Psoas muscle (tissue), 8 donors: Measurements from ENCODE around the gene CADM2. TPM values are rescaled to one million over a fixed set of nuclear protein-coding genes. Genes with fewer than 3 reads are reported as not detected.

Experiments
- ATAC-seq, 4 donors: fragments of 200-7000 bp; cut with Tn5 transposase; one replicate each; pipeline ENCODE4 v1.9.1; 2020; ENCODE audit warnings: moderate library complexity in 3 of 4, mild to moderate bottlenecking in 2 of 4
- DNase-seq, 2 donors: peaks; one replicate each; pipeline ENCODE4 v3.0.0-alpha.2; 2020
- H3K27ac ChIP-seq: fragments of 200-600 bp; one replicate; pipeline ENCODE4 v1.8.0; 2022
- H3K27me3 ChIP-seq, 3 donors: fragments of 200-600 bp in 1 of 3; one replicate each; pipeline versions ENCODE4 v1.6.1 to v1.8.0; 2013 to 2022; ENCODE audit warnings: low read length in 2 of 3, mild to moderate bottlenecking in 2 of 3, moderate library complexity in 1 of 3; ENCODE audit not compliant: insufficient read depth in 3 of 3
- H3K36me3 ChIP-seq, 2 donors: fragments of 200-600 bp in 1 of 2; one replicate each; pipeline versions ENCODE4 v1.6.1 to v1.8.0; 2013 to 2022; ENCODE audit warnings: low read depth in 1 of 2, mild to moderate bottlenecking in 1 of 2, moderate library complexity in 1 of 2; ENCODE audit not compliant: insufficient read depth in 1 of 2
- H3K4me1 ChIP-seq: fragments of 200-600 bp; one replicate; pipeline ENCODE4 v1.8.0; 2022
- H3K4me3 ChIP-seq: fragments of 200-600 bp; one replicate; pipeline ENCODE4 v1.8.0; 2022; ENCODE audit warnings: mild to moderate bottlenecking
- H3K9me3 ChIP-seq: fragments of 200-600 bp; one replicate; pipeline ENCODE4 v1.8.0; 2022
- CTCF ChIP-seq: fragments of 200-600 bp; IDR thresholded peaks from one replicate; pipeline ENCODE4 v1.8.0; 2022; ENCODE audit warnings: antibody characterized with exemption
- WGBS, 3 donors: extraction: QIAGEN DNeasy Blood & Tissue Kit; methylation state at CpG; one replicate each; pipeline versions ENCODE4 v1.1.6 to v1.1.7; 2013; 5-methylcytosine and 5-hydroxymethylcytosine counted together
- intact Hi-C, 2 donors: fragments of 100-400 bp; cut with DNase I; formaldehyde crosslinking; loops; one replicate each; pipeline versions ENCODE4 v1.11.0 to v1.14.2; 2022
- polyA plus RNA-seq, 3 donors: library from polyadenylated mRNA; stranded (reverse); fragments of 200-250 nt; gene quantifications; one replicate each; pipeline ENCODE4 v1.2.3, GENCODE V29; 2013
- total RNA-seq, 4 donors: library from RNA; stranded (reverse); fragmentation: NEBNext Ultra II Directional in 2 of 4; extraction: Animal tissue kit (Norgen Biotek cat#: 25700) in 2 of 4; gene quantifications; one replicate each; pipeline versions ENCODE4 v1.2.1 to v1.2.4, GENCODE V29; 2021 to 2023
- donor health status: healthy with polysubstance abuse.
- donor health status: DM: no; HTN: no; CAD: no; lungs with moderate emphysema.
- donor health status: Bipolar disorder and iron deficiency.
- donor health status: healthy.
- donor health status: DM: yes; HTN: yes; CAD: no.
- donor health status: DM: no; HTN: no; CAD: no.
- donor health status: DM: no; HTN: no; CAD: no.
- donor health status: DM: yes; HTN: yes; CAD: no.

The CADM2 gene
- total and polyA plus RNA-seq, 7 donors = 3.6 to 15.7 (median 6.3) TPM

GRCh38 chr3:85851071-85851470 is 892.3 kb downstream of the CADM2 start:
- no peak overlapping the region for H3K4me3 ChIP-seq
- no peak for ATAC-seq
- no peak for TF ChIP-seq CTCF

GRCh38 chr3:85853805-85854204 is 895.0 kb downstream of the CADM2 start:
- H3K27me3 ChIP-seq = no peaks in the 10 kb centered on the region
- no peak for TF ChIP-seq CTCF
- DNase-seq (no peak), ATAC-seq (no peak)
- no peaks in the 10 kb centered on the region for H3K4me1 ChIP-seq
- H3K27ac ChIP-seq = no peak overlapping the region
- H3K9me3 ChIP-seq = no peaks in the 10 kb centered on the region
- intact Hi-C loops = no loop called here
- H3K4me3 ChIP-seq = no peak overlapping the region
- no peaks in the 10 kb centered on the region for H3K36me3 ChIP-seq
- 85 to 86% (median 85%) methylated on average over 2 of the region's 2 CpGs for WGBS, 3 donors

More at GRCh38 chr3:85851071-85851470, 892.3 kb downstream of the CADM2 start:
- DNase-seq = no peak
- H3K27ac ChIP-seq = no peak overlapping the region
- no peaks in the 10 kb centered on the region for H3K36me3 ChIP-seq
- no peaks in the 10 kb centered on the region for H3K9me3 ChIP-seq
- H3K27me3 ChIP-seq = no peaks in the 10 kb centered on the region
- intact Hi-C loops = no loop called here
- H3K4me1 ChIP-seq = no peaks in the 10 kb centered on the region

- Histone ChIP-seq H3K27ac (no peak overlapping the region), H3K4me3 (no peak overlapping the region), H3K4me1 (no peaks in the 10 kb centered on the region), H3K9me3 (no peaks in the 10 kb centered on the region), H3K36me3 (no peaks in the 10 kb centered on the region), H3K27me3 (no peaks in the 10 kb centered on the region)
- no peak for ATAC-seq
- intact Hi-C loops = no loop called here
- TF ChIP-seq CTCF = no peak
- no peak for DNase-seq
Observed at GRCh38 chr3:85862893-85863455, 904.2 kb downstream of the CADM2 start.

GRCh38 chr3:85864896-85865295 is 906.1 kb downstream of the CADM2 start:
- Histone ChIP-seq H3K36me3 (no peaks in the 10 kb centered on the region), H3K9me3 (no peaks in the 10 kb centered on the region), H3K4me3 (no peak overlapping the region), H3K27me3 (no peaks in the 10 kb centered on the region), H3K27ac (no peak overlapping the region), H3K4me1 (no peaks in the 10 kb centered on the region)
- WGBS, 3 donors = 67 to 82% (median 67%) methylated on average over 1 of the region's 1 CpG
- ATAC-seq (no peak), DNase-seq (no peak)
- TF ChIP-seq CTCF = no peak
- intact Hi-C loops = no loop called here

- 91 to 93% (median 91%) methylated on average over 3 of the region's 3 CpGs for WGBS, 3 donors
Observed at GRCh38 chr3:85867072-85867471, 908.3 kb downstream of the CADM2 start.

More at GRCh38 chr3:85867072-85867471, 908.3 kb downstream of the CADM2 start:
- Histone ChIP-seq H3K9me3 (no peaks in the 10 kb centered on the region), H3K27ac (no peak overlapping the region), H3K4me1 (no peaks in the 10 kb centered on the region), H3K36me3 (no peaks in the 10 kb centered on the region), H3K27me3 (no peaks in the 10 kb centered on the region), H3K4me3 (no peak overlapping the region)
- intact Hi-C loops = no loop called here
- DNase-seq (no peak), ATAC-seq (no peak)
- no peak for TF ChIP-seq CTCF
